Breast epithelium (tissue), 4 donors: ENCODE measurements around the gene UBE4B. TPM values are rescaled to one million over a fixed set of nuclear protein-coding genes. Genes with fewer than 3 reads are reported as not detected.
"Not testable (repeated sequence)": the region's sequence is repeated elsewhere in the genome, so short reads cannot be mapped to it uniquely, and the experiment has no call there.

Experiments used
- DNase-seq, 2 donors: peaks; one replicate each; pipeline ENCODE4 v3.0.0-alpha.2; 2019; ENCODE audit warnings: low spot score in 2 of 2
- H3K27ac ChIP-seq, 2 donors: fragments of 200-600 bp; sonication (generic) in 1 of 2; one replicate each; pipeline ENCODE4 v1.5.1; 2016 to 2019; ENCODE audit warnings: mild to moderate bottlenecking in 1 of 2
- H3K27me3 ChIP-seq, 2 donors: fragments of 200-600 bp; sonication (generic) in 1 of 2; one replicate each; pipeline versions ENCODE4 v1.5.1 to v1.6.0; 2017 to 2019; ENCODE audit warnings: control low read depth in 1 of 2, mild to moderate bottlenecking in 1 of 2
- H3K36me3 ChIP-seq: fragments of 200-600 bp; one replicate; pipeline ENCODE4 v1.5.1; 2019
- H3K4me1 ChIP-seq, 2 donors: fragments of 200-600 bp; sonication (generic); one replicate each; pipeline ENCODE4 v1.5.1; 2016 to 2019; ENCODE audit warnings: control low read depth in 1 of 2
- H3K4me3 ChIP-seq, 3 donors: fragments of 200-600 bp; sonication (generic); 1 replicate in 2 of 3; 2 replicates in 1 of 3; pipeline ENCODE4 v1.5.1; 2016 to 2019; ENCODE audit warnings: mild to moderate bottlenecking in 3 of 3, moderate library complexity in 2 of 3
- H3K9me3 ChIP-seq, 2 donors: fragments of 200-600 bp; sonication (generic) in 1 of 2; one replicate each; pipeline ENCODE4 v1.5.1; 2016 to 2019; ENCODE audit warnings: control low read depth in 1 of 2
- POLR2A ChIP-seq: fragments of 450-650 bp; IDR thresholded peaks from one replicate; pipeline ENCODE4 v1.6.1; 2016; ENCODE audit warnings: antibody characterized with exemption, mild to moderate bottlenecking, moderate library complexity
- POLR2AphosphoS5 ChIP-seq, 3 donors: sonication (generic); formaldehyde crosslinking; IDR thresholded peaks; one replicate each; pipeline ENCODE4 v1.6.1; 2017; ENCODE audit warnings: antibody characterized with exemption in 3 of 3
- intact Hi-C: fragments of 100-400 bp; cut with DNase I; formaldehyde crosslinking; loops from one replicate; pipeline ENCODE4 v1.15.1; 2023; ENCODE audit warnings: low total_unique reads
- total RNA-seq, 3 donors: library from RNA; depleted of rRNA; stranded (reverse); fragments of >200 nt; gene quantifications; one replicate each; pipeline ENCODE4 v1.1.0, GENCODE V29; 2016
- TF ChIP-seq, protein P1 (sequence below), 3 donors: fragments of 450-650 bp; IDR thresholded peaks; one replicate each; pipeline ENCODE4 v1.5.1; 2016 to 2017; ENCODE audit warnings: antibody characterized with exemption in 3 of 3, mild to moderate bottlenecking in 3 of 3, moderate library complexity in 3 of 3

UBE4B gene
- total RNA-seq, 3 donors from 2014 or later: 36.4 to 43.4 (median 41.7) TPM

DNA sequence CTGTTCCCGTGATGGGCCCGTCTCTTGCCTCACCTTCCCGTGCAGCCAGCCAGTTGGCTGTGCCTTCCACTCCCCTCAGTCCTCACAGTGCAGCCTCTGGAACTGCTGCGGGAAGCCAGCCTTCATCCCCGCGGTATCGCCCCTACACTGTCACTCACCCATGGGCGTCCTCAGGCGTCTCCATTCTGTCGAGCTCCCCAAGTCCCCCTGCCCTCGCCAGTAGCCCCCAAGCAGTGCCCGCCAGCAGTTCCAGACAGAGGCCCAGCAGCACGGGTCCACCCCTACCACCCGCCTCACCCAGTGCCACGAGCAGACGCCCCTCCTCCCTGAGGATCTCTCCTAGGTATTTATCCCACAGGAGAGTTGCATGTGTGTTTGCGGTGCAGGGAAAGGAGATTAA is 73.5 kb downstream of the UBE4B start:
- no peak for DNase-seq
- no peaks in the 10 kb centered on the region for H3K9me3 ChIP-seq
- H3K27ac ChIP-seq: no peak overlapping the region
- no peak overlapping the region for H3K4me3 ChIP-seq
- TF ChIP-seq, protein P1, sequence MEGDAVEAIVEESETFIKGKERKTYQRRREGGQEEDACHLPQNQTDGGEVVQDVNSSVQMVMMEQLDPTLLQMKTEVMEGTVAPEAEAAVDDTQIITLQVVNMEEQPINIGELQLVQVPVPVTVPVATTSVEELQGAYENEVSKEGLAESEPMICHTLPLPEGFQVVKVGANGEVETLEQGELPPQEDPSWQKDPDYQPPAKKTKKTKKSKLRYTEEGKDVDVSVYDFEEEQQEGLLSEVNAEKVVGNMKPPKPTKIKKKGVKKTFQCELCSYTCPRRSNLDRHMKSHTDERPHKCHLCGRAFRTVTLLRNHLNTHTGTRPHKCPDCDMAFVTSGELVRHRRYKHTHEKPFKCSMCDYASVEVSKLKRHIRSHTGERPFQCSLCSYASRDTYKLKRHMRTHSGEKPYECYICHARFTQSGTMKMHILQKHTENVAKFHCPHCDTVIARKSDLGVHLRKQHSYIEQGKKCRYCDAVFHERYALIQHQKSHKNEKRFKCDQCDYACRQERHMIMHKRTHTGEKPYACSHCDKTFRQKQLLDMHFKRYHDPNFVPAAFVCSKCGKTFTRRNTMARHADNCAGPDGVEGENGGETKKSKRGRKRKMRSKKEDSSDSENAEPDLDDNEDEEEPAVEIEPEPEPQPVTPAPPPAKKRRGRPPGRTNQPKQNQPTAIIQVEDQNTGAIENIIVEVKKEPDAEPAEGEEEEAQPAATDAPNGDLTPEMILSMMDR (IDR thresholded peaks at IDR 0.05): no peak
- no peak for TF ChIP-seq POLR2AphosphoS5 (IDR thresholded peaks at IDR 0.05)
- no peak for TF ChIP-seq POLR2A
- intact Hi-C loops: no loop called here
- H3K27me3 ChIP-seq: no peaks in the 10 kb centered on the region
- no peaks in the 10 kb centered on the region for H3K36me3 ChIP-seq
- no peaks in the 10 kb centered on the region for H3K4me1 ChIP-seq

DNA sequence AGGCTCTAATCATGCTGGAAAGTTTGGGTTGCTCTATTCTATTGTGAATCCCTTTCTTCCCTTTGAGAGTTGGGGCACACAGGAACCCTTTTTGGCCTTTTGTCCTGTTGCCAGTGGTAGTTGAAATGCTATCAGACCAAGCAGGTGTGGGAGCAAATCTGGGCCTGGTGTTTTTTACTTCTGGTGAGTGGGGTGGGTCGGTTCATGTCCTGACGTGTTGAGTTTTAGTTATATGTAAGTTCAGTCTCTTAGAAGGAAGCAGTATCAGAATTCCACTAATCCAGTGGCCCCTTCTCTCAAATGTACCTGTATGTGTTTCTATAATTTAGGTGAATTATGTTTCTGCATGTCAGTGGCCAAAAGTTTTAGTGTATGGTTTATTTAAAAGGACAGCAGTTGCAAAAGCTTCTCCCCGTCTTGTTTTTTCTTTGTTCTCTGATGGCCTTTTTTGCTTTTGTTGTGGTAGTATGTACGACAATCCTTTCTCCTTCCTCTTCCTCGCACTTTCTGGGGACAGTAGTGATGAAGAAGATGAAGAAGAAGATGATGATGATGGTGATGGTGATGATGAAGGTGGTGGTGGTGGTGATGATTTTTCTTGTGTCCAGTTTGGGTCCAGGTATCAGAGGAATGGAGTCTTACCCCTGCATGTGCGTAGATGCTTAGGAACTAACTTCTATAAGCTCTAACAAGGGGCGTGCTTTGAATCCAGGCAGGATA is 74.2 kb downstream of the UBE4B start:
- Histone ChIP-seq H3K27ac (no peak overlapping the region), H3K27me3 (no peaks in the 10 kb centered on the region), H3K36me3 (no peaks in the 10 kb centered on the region), H3K4me1 (no peaks in the 10 kb centered on the region), H3K4me3 (no peak overlapping the region), H3K9me3 (no peaks in the 10 kb centered on the region)
- intact Hi-C loops: no loop called here
- DNase-seq: no peak
- TF ChIP-seq POLR2A: no peak
- no peak for TF ChIP-seq POLR2AphosphoS5 (IDR thresholded peaks at IDR 0.05)
- TF ChIP-seq, protein P1 (IDR thresholded peaks at IDR 0.05): no peak

DNA sequence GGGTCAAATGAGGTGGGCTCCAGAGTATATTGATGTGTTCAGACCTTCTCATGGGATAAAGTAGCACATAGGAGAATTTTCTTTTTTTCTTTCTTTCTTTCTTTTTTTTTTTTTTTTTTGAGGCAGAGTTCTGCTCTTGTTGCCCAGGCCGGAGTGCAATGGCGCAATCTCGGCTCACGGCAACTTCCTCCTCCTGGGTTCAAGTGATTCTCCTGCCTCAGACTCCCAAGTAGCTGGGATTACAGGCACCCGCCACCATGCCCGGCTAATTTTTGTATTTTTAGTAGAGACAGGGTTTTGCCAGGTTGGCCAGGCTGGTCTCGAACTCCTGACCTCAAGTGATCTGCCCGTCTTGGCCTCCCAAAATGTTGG is 74.7 kb downstream of the UBE4B start:
- H3K4me3 ChIP-seq, H3K4me1 ChIP-seq, DNase-seq, H3K27me3 ChIP-seq, H3K36me3 ChIP-seq, intact Hi-C loops, H3K9me3 ChIP-seq: not testable (repeated sequence)
- H3K27ac ChIP-seq: peak overlapping the region in 1 of 2 donors; percentile 73

DNA sequence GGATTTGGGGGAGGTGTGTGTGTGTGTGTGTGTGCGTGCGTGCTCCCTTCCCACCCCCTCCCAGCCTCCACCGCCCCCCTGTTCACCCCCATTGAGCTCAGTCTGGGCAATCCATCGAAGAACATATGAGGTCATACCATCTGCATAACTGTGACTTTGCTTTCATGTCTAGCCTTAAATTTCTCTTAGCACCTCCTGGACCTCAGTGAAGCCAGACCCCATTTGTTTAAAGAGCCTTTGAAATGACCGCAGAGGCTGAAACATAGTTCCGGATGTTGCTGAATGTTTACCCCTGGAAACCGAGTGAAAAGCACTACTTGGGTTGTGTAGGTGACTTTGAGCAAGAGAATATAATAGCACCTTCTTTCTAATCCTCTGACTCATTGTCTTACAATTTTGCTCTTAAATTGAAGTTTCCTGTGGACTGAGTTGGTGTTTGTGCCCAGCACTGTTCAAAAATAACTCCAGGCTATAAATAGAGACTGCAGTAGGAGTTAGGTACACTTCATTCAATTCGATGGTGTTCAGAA is 75.4 kb downstream of the UBE4B start:
- intact Hi-C loops: no loop called here
- no peaks in the 10 kb centered on the region for H3K4me1 ChIP-seq
- DNase-seq: no peak
- no peak for TF ChIP-seq POLR2A
- TF ChIP-seq, protein P1 (IDR thresholded peaks at IDR 0.05): no peak
- TF ChIP-seq POLR2AphosphoS5 (IDR thresholded peaks at IDR 0.05): no peak
- peak overlapping the region; percentile 54 to 73 for H3K27ac ChIP-seq
- H3K36me3 ChIP-seq: no peaks in the 10 kb centered on the region
- H3K27me3 ChIP-seq: no peaks in the 10 kb centered on the region
- no peaks in the 10 kb centered on the region for H3K9me3 ChIP-seq
- no peak overlapping the region for H3K4me3 ChIP-seq

DNA sequence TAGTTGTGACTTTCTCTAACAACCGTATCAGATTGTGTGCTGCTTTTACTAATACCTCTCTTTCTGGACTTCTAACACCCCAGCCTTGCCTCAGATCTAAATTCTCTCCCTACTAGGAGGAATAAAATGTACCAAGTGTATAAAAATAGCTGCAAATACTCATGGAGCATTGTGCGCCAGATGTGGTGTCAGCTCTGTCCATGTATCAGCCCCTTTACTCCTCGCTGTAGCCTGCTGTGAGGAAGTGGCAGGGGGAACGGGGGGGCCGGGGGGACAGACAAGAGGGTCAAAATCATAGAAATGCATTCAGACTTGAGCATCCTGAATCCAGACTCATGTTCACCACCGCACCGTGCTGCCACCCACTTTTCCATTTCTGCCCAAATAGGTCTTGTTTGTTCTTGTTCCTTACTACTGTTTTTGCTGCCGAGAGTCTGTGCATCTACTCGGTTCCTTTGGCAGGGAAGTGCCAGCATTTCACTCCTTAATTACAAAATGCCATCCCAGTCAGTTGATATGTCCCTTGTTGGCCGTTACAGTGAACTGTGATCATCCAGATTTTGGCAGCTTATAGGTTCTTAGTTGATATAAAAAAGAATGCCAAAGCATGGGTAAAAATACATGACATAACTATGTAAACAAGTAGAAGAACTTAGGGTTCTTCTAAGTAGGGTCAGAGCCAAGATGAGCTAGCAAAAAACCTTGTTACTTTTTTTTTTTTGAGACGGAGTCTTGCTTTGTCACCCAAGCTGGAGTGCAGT is 76.4 kb downstream of the UBE4B start:
- intact Hi-C loops: no loop called here
- H3K27ac ChIP-seq: peak overlapping the region; percentile 2 to 73
- no peak overlapping the region for H3K4me3 ChIP-seq
- DNase-seq: no peak
- H3K36me3 ChIP-seq: no peaks in the 10 kb centered on the region
- H3K9me3 ChIP-seq: no peaks in the 10 kb centered on the region
- no peaks in the 10 kb centered on the region for H3K4me1 ChIP-seq
- TF ChIP-seq POLR2AphosphoS5 (IDR thresholded peaks at IDR 0.05) (no peak), POLR2A (no peak)
- TF ChIP-seq, protein P1 (IDR thresholded peaks at IDR 0.05): no peak
- H3K27me3 ChIP-seq: no peaks in the 10 kb centered on the region
